ENCODE results near the gene ARL5A. TPM values are rescaled to one million over a fixed set of nuclear protein-coding genes. Genes with fewer than 3 reads are reported as not detected.

ARL5A gene
- total RNA-seq, 4 donors from 2014 or later: 77.7 to 161 (median 128) TPM

- DNase-seq (ENCODE audit: low spot score in 2 of 2): no peak
- intact Hi-C loops (cut with DNase I; ENCODE audit: low total_unique reads): no loop called here
- WGBS, 2 donors: 96 to 97% methylated on average over 4 of the region's 4 CpGs
- no peak overlapping the region for H3K4me3 ChIP-seq (ENCODE audit: low read depth, poor library complexity, severe bottlenecking)
- TF ChIP-seq POLR2A (IDR thresholded peaks at IDR 0.05) (no peak), CTCF (IDR thresholded peaks at IDR 0.05) (no peak)
Measured at GRCh38 chr2:151792589-151792988, 35.6 kb downstream of the ARL5A start.

GRCh38 chr2:151791545-151791944, 36.7 kb downstream of the ARL5A start:
- no peak overlapping the region for H3K4me3 ChIP-seq (ENCODE audit: low read depth, poor library complexity, severe bottlenecking)
- TF ChIP-seq POLR2A (IDR thresholded peaks at IDR 0.05) (no peak), CTCF (IDR thresholded peaks at IDR 0.05) (no peak)
- no peak for DNase-seq (ENCODE audit: low spot score in 2 of 2)
- 99% methylated on average over 3 of the region's 3 CpGs for WGBS, 2 donors
- intact Hi-C loops (cut with DNase I; ENCODE audit: low total_unique reads): no loop called here

- 94 to 95% methylated on average over 1 of the region's 1 CpG for WGBS, 2 donors
Measured at GRCh38 chr2:151790689-151791088, 37.5 kb downstream of the ARL5A start.

GRCh38 chr2:151789055-151789834, 39.0 kb downstream of the ARL5A start:
- TF ChIP-seq POLR2A (IDR thresholded peaks at IDR 0.05) (no peak), CTCF (IDR thresholded peaks at IDR 0.05) (no peak)
- intact Hi-C loops (cut with DNase I; ENCODE audit: low total_unique reads): no loop called here
- DNase-seq (ENCODE audit: low spot score in 2 of 2): no peak
- no peak overlapping the region for H3K4me3 ChIP-seq (ENCODE audit: low read depth, poor library complexity, severe bottlenecking)
- WGBS, 2 donors: 90 to 92% methylated on average over 4 of the region's 4 CpGs

More at GRCh38 chr2:151790689-151791088, 37.5 kb downstream of the ARL5A start:
- H3K4me3 ChIP-seq (ENCODE audit: low read depth, poor library complexity, severe bottlenecking): no peak overlapping the region
- intact Hi-C loops (cut with DNase I; ENCODE audit: low total_unique reads): no loop called here
- DNase-seq (ENCODE audit: low spot score in 2 of 2): no peak
- TF ChIP-seq POLR2A (IDR thresholded peaks at IDR 0.05) (no peak), CTCF (IDR thresholded peaks at IDR 0.05) (no peak)

GRCh38 chr2:151786483-151786882, 41.7 kb downstream of the ARL5A start:
- no peak for DNase-seq (ENCODE audit: low spot score in 2 of 2)
- no peak overlapping the region for H3K4me3 ChIP-seq (ENCODE audit: low read depth, poor library complexity, severe bottlenecking)
- no peak for TF ChIP-seq POLR2A (IDR thresholded peaks at IDR 0.05)
- no peak for TF ChIP-seq CTCF (IDR thresholded peaks at IDR 0.05)
- intact Hi-C loops (cut with DNase I; ENCODE audit: low total_unique reads): no loop called here
- WGBS, 2 donors: 77 to 92% methylated on average over 1 of the region's 1 CpG

- TF ChIP-seq CTCF (IDR thresholded peaks at IDR 0.05) (no peak), POLR2A (IDR thresholded peaks at IDR 0.05) (no peak)
- WGBS, 2 donors: 94 to 96% methylated on average over 5 of the region's 5 CpGs
- H3K4me3 ChIP-seq (ENCODE audit: low read depth, poor library complexity, severe bottlenecking): no peak overlapping the region
- intact Hi-C loops (cut with DNase I; ENCODE audit: low total_unique reads): no loop called here
- no peak for DNase-seq (ENCODE audit: low spot score in 2 of 2)
Measured at GRCh38 chr2:151786077-151786476, 42.1 kb downstream of the ARL5A start.

Data from lower leg skin (tissue), 4 donors.